ENCODE results near the gene ERBB4. TPM values are rescaled to one million over a fixed set of nuclear protein-coding genes. Genes with fewer than 3 reads are reported as not detected.

ERBB4 gene
- total and polyA plus RNA-seq, 2 of the 8 experiments (the other 6 are each of a cell fraction or from before 2014, with no cell fraction given), result 0.34 to 1.3 TPM

GRCh38 chr2:212156088-212156487 is 382.5 kb downstream of the ERBB4 start:
- Histone ChIP-seq H3K18ac (ENCODE audit: extremely low read depth, low read length) (no peak overlapping the region), H3K14ac (ENCODE audit: insufficient read length) (no peak overlapping the region), H3K79me2 (ENCODE audit: control insufficient read depth in 1 of 2, insufficient read depth in 2 of 2, low read length in 2 of 2) (no peaks in the 10 kb centered on the region), H3K4me1 (replicated peaks in 1 of 4; ENCODE audit: control insufficient read depth in 3 of 4, insufficient read depth in 4 of 4, low read length in 3 of 4) (no peaks in the 10 kb centered on the region), H4K8ac (ENCODE audit: extremely low read depth, insufficient read depth, low read length) (no peak overlapping the region), H2BK12ac (ENCODE audit: low read depth, low read length) (no peak overlapping the region), H3K4me2 (ENCODE audit: insufficient read depth in 1 of 2, low read depth in 2 of 2, low read length in 2 of 2) (no peak overlapping the region), H4K20me1 (replicated peaks in 1 of 2; ENCODE audit: control insufficient read depth in 1 of 2, insufficient read depth in 2 of 2, low read length in 2 of 2) (no peaks in the 10 kb centered on the region), H3K36me3 (ENCODE audit: control insufficient read depth in 2 of 4, insufficient read depth in 4 of 4, low read length in 3 of 4) (no peaks in the 10 kb centered on the region), H3K23me2 (ENCODE audit: low read depth, low read length) (no peaks in the 10 kb centered on the region), H2BK20ac (ENCODE audit: low read length) (no peak overlapping the region), H3K27ac (ENCODE audit: low read depth, low read length) (no peak overlapping the region), H2BK120ac (replicated peaks; ENCODE audit: low read depth, low read length) (no peak overlapping the region), H3K9ac (replicated peaks in 1 of 4; ENCODE audit: extremely low read depth in 1 of 4, low read depth in 3 of 4, low read length in 3 of 4) (no peak overlapping the region), H3K4me3 (ENCODE audit: extremely low read depth in 1 of 4, insufficient read depth in 2 of 4, low read depth in 3 of 4, low read length in 4 of 4) (no peak overlapping the region), H4K91ac (replicated peaks; ENCODE audit: insufficient read length, low read length) (no peak overlapping the region), H2BK15ac (ENCODE audit: low read length) (no peak overlapping the region), H3K9me3 (ENCODE audit: insufficient read depth in 2 of 2, low read depth in 1 of 2, low read length in 1 of 2) (no peaks in the 10 kb centered on the region), H2AFZ (ENCODE audit: low read length) (no peak overlapping the region), H2BK5ac (ENCODE audit: low read depth, low read length) (no peak overlapping the region), H3K79me1 (ENCODE audit: low read depth, low read length) (no peaks in the 10 kb centered on the region), H4K5ac (ENCODE audit: insufficient read length, low read depth, low read length) (no peak overlapping the region), H3K4ac (replicated peaks; ENCODE audit: insufficient read length, low read depth, low read length) (no peak overlapping the region), H2AK5ac (ENCODE audit: low read depth, low read length) (no peak overlapping the region), H3K23ac (ENCODE audit: insufficient read length) (no peak overlapping the region), H3K27me3 (replicated peaks in 1 of 4; ENCODE audit: control insufficient read depth in 3 of 4, extremely low read depth in 1 of 4, insufficient read depth in 3 of 4, low read length in 3 of 4) (no peaks in the 10 kb centered on the region), H3K56ac (replicated peaks; ENCODE audit: insufficient read length, low read depth, low read length) (no peak overlapping the region)
- FAIRE-seq (no peak), DNase-seq (ENCODE audit: low read depth in 1 of 2, low spot score in 2 of 2) (no peak)
- ChIA-PET POLR2A (ENCODE audit: partially characterized antibody) (no interaction called here), CTCF (ENCODE audit: partially characterized antibody) (interaction anchor here (0.9 to 1.5 kb wide), 4 partner anchors 10 to 94 kb away, joined by 3 to 7 read pairs (median 3); no protein-coding TSS in a partner anchor)
- no peak for TF ChIP-seq ATF3 (IDR thresholded peaks at IDR 0.05; ENCODE audit: insufficient read depth, low read depth, low read length)
- no peak for TF ChIP-seq E2F6 (IDR thresholded peaks at IDR 0.05)
- no peak for TF ChIP-seq SP4 (IDR thresholded peaks at IDR 0.05; ENCODE audit: low read length)
- TF ChIP-seq SIRT6 (IDR thresholded peaks at IDR 0.05; ENCODE audit: low read length), result no peak
- no peak for TF ChIP-seq PHF8 (conservative IDR thresholded peaks at IDR 0.05; ENCODE audit: low read depth, low read length)
- TF ChIP-seq JUND (IDR thresholded peaks at IDR 0.05; ENCODE audit: low read length), result no peak
- no peak for TF ChIP-seq HDAC6 (IDR thresholded peaks at IDR 0.05; ENCODE audit: low read depth, low read length)
- 98% methylated on average over 3 of the region's 3 CpGs; no CpG with 5 or more reads in 1 of the 2 experiments for WGBS, 2 experiments (ENCODE audit: extremely low coverage in 1 of 2, insufficient coverage in 1 of 2, insufficient read length in 1 of 2, insufficient replicate concordance in 2 of 2, low coverage in 1 of 2, low lambda C conversion rate in 2 of 2, missing lambda C conversion rate in 1 of 2)
